IPS-18a (cell line): ENCODE measurements around the gene RADIL.
"Not testable (repeated sequence)": the region's sequence is repeated elsewhere in the genome, so short reads cannot be mapped to it uniquely, and the experiment has no call there.

ENCODE experiments used
- H3K27ac ChIP-seq: one replicate; pipeline ENCODE4 v1.5.1; 2013; ENCODE audit warnings: low read length
- H3K27me3 ChIP-seq: one replicate; pipeline ENCODE4 v1.6.1; 2013; ENCODE audit warnings: mild to moderate bottlenecking, low read length; ENCODE audit not compliant: control insufficient read depth, insufficient read depth
- H3K36me3 ChIP-seq: one replicate; pipeline ENCODE4 v1.6.1; 2013; ENCODE audit warnings: low read depth, low read length; ENCODE audit not compliant: control insufficient read depth
- H3K4me1 ChIP-seq: one replicate; pipeline ENCODE4 v1.6.1; 2013; ENCODE audit warnings: low read depth, low read length; ENCODE audit not compliant: control insufficient read depth
- H3K4me3 ChIP-seq: one replicate; pipeline ENCODE4 v1.5.1; 2013; ENCODE audit warnings: low read length
- H3K9ac ChIP-seq: one replicate; pipeline ENCODE4 v1.6.1; 2013; ENCODE audit warnings: mild to moderate bottlenecking, low read length, moderate library complexity
- H3K9me3 ChIP-seq: one replicate; pipeline ENCODE4 v1.6.1; 2013; ENCODE audit warnings: low read depth, low read length; ENCODE audit not compliant: control insufficient read depth

The RADIL gene

DNA sequence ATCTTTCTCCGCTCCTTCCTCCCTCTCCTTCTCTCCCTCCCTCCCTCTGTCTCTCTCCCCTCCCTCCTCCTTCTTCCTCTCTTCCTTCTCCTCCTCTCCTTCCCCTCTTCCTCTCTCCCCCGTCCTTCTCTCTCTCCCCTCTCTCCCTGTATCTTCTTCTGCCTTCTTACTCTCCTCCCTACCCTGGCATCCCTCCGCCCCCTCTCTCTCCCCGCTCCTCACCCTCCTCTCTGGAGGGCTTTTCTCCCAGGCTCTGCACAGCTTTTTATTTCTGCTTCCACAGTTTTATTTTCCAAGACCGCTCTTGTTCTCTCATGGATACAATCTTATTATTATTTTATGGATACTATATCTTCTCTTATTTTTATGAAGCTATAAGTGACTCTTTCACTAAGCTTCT, 75.5 kb downstream of the RADIL start:
- Histone ChIP-seq H3K36me3 (no peaks in the 10 kb centered on the region), H3K27ac (no peak overlapping the region), H3K27me3 (no peaks in the 10 kb centered on the region), H3K9ac (no peak overlapping the region), H3K4me3 (no peak overlapping the region), H3K9me3 (no peaks in the 10 kb centered on the region), H3K4me1 (no peaks in the 10 kb centered on the region)

DNA sequence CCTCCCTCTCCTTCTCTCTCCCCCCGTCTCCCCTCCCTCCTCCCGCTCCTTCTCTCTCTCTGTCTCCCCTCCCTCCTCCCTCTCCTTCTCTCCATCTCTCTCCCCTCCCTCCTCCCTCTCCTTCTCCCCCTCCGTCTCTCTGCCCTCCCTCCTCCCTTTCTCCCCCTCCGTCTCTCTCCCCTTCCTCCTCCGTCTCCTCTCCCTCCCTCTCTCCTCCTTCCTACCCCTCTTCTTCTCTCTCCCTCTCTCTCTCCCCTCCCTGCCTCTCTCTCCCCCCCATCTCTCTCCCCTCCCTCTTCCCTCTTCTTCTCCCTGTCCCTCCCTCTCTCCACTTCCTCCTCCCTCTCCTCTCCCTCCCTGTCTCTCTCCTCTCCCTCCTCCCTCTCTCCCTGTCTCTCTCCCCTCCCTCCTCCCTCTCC, 75.9 kb downstream of the RADIL start:
- Histone ChIP-seq H3K4me1 (no peaks in the 10 kb centered on the region), H3K9ac (no peak overlapping the region), H3K27me3 (no peaks in the 10 kb centered on the region)

DNA sequence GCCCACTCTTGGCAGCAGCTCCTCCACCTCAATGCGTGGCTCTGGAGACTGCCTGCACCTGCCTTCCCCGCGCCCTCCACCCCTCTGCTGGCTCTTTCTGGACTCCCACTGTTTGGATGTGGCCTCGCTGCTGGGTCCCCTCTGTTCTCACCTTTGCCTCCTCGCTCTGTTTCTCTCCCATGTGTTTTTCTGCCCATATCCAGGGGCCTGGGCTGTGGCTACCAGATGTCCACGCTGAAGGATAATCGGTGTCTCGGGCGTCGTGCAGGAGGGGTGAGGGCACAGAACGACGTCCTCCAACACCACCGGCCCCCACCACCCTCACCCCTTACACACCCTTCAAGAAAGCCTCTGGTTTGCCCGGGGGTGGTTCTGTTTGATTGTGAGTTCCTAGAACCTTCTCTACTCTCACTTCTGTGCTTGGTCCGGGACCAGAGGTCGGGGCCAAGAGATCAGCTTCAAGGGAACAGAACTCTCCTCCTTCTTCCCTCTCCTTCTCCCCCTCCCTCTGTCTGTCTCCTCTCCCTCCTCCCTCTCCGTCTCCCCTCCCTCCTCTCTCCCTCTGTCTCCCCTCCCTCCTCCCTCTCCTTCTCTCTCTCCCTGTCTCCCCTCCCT, 76.4 kb downstream of the RADIL start:
- Histone ChIP-seq H3K27ac (no peak overlapping the region), H3K4me3 (no peak overlapping the region), H3K4me1 (no peaks in the 10 kb centered on the region), H3K27me3 (no peaks in the 10 kb centered on the region), H3K9ac (no peak overlapping the region), H3K9me3 (no peaks in the 10 kb centered on the region), H3K36me3 (no peaks in the 10 kb centered on the region)

More for the DNA sequence above, 75.9 kb downstream of the RADIL start:
- Histone ChIP-seq H3K27ac (no peak overlapping the region), H3K36me3 (no peaks in the 10 kb centered on the region), H3K9me3 (no peaks in the 10 kb centered on the region), H3K4me3 (no peak overlapping the region)

DNA sequence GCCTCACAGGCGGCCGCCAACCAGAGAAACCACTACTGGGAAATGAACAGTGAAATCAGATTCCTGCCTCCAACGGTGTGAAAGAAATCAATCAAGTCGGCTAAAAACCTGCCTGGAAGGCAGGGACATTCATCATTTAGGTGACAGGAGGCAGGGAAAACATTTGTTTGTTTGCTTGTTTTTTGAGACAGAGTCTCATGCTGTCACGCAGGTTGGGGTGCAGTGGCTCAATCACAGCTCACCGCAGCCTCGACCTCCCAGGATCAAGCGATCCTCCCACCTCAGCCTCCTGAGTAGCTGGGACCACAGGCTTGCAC, 77.6 kb downstream of the RADIL start:
- Histone ChIP-seq H3K9me3 (no peaks in the 10 kb centered on the region), H3K36me3 (no peaks in the 10 kb centered on the region), H3K27ac (no peak overlapping the region), H3K27me3 (no peaks in the 10 kb centered on the region), H3K9ac (no peak overlapping the region), H3K4me1 (no peaks in the 10 kb centered on the region), H3K4me3 (no peak overlapping the region)

DNA sequence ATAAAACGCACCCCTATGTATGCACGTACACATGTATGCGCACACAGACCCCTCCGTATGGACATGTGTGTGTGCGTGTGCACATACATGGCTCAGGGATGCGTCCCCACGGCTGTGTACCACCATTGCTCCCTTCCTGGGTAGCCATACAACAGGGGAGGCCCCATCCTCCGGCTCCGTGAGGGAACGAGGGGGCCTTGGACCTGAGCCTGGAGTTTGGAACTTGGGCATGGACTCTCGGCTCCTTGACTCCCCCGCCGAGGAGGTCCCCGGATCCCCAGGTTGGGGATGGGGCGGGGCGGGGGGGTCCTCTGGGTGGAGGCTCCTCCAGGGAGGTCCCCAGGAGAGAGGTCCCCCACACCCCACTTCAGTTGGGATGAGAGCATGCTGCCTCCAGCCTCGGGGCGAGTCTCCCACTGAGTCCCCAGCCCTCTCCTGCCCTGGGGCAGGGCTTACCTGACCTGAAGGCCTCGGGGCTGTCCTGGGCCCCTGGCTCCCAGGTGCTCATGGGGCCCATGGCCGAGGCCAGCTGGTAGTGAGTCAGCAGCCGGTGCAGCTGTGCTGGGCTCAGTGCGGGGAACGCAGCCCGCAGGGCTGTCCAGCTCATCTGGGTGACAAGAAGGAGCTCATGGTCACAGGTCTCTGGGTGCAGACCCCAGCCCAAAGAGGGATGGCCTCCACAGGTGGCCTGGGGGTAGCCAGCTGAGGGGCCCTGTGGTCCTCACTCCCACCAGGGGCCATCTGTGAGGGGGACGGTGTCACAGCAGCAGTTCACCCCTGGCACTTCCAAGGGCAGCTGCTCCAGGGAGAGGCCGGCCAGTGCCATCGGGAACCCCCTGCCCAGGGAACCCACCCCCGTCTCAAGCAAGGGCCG, 78.2 kb downstream of the RADIL start:
- H3K4me3 ChIP-seq = no peak overlapping the region
- no peaks in the 10 kb centered on the region for H3K36me3 ChIP-seq
- no peak overlapping the region for H3K9ac ChIP-seq
- no peaks in the 10 kb centered on the region for H3K4me1 ChIP-seq
- H3K27ac ChIP-seq = no peak overlapping the region
- no peaks in the 10 kb centered on the region for H3K9me3 ChIP-seq
- no peaks in the 10 kb centered on the region for H3K27me3 ChIP-seq

DNA sequence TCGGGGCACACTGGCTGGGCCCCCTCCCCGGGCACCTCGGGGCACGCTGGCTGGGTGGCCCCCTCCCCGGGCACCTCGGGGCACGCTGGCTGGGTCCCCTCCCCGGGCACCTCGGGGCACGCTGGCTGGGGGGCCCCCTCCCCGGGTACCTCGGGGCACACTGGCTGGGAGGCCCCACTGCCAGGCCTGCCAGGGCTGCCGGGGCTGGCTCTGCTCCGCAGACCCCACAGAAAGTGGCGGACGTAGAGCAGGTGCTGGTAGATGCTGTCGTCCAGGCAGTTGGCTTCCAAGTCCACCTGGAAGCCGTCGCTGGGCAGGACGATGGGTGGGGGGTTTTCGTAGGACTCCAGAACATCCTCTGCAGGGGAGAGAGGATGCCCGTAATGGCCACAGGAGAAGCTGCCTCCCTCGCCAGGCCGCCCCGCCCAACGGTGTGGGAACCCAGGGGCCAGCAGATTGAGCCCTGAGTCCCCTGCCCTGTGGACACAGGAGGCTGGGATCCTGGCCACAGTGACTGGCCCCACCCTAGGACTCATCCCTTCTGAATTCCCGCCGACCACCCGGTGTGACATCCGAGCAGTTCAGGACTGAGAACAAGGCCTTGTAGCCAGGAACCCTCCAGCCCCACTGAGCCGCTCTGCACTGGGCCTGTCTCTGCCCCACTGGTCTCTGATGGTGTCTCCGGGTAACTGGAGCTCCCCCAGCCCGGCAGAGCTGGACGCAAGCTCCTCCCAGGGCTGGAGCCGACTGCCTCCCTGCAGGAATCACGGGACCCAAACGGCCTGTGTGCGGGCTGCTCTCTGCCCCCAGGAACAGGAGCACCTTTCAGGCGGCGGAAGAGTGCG, 79.9 kb downstream of the RADIL start:
- H3K27ac ChIP-seq = no peak overlapping the region
- no peaks in the 10 kb centered on the region for H3K9me3 ChIP-seq
- no peaks in the 10 kb centered on the region for H3K36me3 ChIP-seq
- no peak overlapping the region for H3K4me3 ChIP-seq
- no peak overlapping the region for H3K9ac ChIP-seq
- no peaks in the 10 kb centered on the region for H3K4me1 ChIP-seq
- no peaks in the 10 kb centered on the region for H3K27me3 ChIP-seq

DNA sequence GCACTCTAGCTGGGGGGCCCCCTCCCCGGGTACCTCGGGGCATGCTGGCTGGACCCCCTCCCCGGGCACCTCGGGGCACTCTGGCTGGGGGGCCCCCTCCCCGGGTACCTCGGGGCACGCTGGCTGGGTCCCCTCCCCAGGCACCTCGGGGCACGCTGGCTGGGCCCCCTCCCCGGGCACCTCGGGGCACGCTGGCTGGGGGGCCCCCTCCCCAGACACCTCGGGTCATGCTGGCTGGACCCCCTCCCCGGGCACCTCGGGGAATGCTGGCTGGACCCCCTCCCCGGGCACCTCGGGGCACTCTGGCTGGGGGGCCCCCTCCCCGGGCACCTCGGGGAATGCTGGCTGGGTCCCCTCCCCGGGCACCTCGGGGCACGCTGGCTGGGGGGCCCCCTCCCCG, 80.9 kb downstream of the RADIL start:
- not testable (repeated sequence) for H3K27me3 ChIP-seq, H3K9me3 ChIP-seq, H3K9ac ChIP-seq, H3K27ac ChIP-seq, H3K4me1 ChIP-seq, H3K4me3 ChIP-seq, H3K36me3 ChIP-seq

DNA sequence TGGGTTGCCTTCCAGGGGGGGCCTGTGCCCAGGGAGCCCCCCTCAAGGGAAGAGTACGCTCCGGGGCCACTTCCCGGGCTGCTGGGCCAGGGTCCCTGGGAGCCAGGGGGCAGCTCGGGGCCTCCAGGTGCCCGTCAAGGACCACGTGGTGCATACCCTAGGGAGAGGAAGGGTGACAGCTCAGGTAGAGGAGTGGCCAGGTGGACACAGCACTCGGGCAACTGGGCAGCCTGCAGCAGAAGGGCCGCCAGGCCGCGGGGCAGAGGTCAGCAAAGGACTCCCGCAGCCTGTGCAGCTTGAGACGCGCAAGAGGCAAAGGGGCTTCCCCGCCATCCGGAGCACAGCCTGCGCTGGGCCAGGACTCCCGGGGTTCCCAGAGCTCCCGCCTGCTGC, 81.7 kb downstream of the RADIL start:
- no peaks in the 10 kb centered on the region for H3K36me3 ChIP-seq
- no peaks in the 10 kb centered on the region for H3K9me3 ChIP-seq
- H3K4me3 ChIP-seq = no peak overlapping the region
- H3K4me1 ChIP-seq = no peaks in the 10 kb centered on the region
- H3K27me3 ChIP-seq = no peaks in the 10 kb centered on the region
- H3K27ac ChIP-seq = no peak overlapping the region
- H3K9ac ChIP-seq = no peak overlapping the region

DNA sequence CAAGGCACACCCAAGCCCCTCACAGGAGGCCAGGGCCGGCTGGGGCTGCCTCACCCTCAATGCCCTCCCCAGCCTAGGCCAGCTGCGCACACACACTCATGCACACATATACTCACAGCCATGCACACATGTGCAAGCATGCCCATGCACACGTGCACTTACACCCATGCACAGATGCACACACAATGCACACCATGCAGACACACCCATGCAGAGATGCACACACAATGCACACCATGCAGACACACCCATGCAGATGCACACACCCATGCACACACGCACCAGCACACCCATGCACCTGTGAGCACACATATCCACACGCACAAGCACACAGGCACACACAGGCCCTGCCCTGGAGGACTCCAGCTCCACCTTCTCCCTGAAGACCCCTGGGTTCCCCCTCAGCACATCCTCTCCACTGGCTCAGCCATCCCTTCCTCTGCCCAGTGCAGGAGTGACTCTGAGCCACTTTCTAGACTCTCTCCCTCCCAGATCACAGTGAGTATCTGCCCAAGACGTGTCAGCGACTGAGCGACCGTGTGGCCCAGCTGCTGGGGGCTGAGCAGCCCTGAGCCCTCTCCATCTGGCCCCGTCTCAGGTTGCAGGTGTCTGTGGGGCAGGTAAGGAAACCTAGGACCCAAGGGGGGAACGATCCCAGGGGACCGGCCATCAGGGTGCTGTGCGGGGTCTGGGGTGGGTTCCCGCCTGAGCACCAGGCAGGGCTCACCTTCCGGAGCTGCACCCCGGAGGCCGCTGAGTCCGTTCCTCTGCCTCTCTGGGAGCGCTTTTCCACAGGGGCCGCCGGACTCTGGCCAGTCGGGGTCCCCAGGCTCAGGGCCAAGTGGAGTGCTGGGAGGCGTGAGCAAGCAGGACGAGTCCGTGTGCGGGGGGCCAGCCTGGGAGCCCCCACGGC, 82.3 kb downstream of the RADIL start:
- H3K4me3 ChIP-seq = no peak overlapping the region
- H3K9me3 ChIP-seq = no peaks in the 10 kb centered on the region
- H3K4me1 ChIP-seq = no peaks in the 10 kb centered on the region
- H3K27ac ChIP-seq = no peak overlapping the region
- H3K27me3 ChIP-seq = no peaks in the 10 kb centered on the region
- no peak overlapping the region for H3K9ac ChIP-seq
- no peaks in the 10 kb centered on the region for H3K36me3 ChIP-seq

DNA sequence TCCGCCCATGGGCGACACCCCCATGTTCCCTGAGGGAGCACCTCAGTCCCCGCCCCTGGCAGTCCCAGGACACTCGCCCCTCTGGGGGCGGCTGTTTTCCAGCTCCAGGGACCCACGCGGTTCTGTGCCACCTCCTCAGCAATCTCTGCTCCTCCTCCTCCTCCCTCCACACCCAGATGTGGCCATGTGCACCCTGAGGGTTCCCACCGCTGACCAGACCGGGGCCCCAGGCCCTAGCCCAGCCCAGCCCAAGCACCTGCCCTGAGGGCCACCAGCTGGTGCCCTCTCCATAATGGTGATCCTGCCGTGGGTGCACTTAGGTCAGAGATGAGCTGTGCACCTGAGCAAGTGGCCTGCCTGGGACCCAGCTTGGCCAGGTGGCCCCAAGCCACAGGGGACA, 83.0 kb downstream of the RADIL start:
- no peaks in the 10 kb centered on the region for H3K27me3 ChIP-seq
- H3K9me3 ChIP-seq = no peaks in the 10 kb centered on the region
- H3K9ac ChIP-seq = no peak overlapping the region
- no peaks in the 10 kb centered on the region for H3K4me1 ChIP-seq
- no peak overlapping the region for H3K27ac ChIP-seq
- H3K4me3 ChIP-seq = no peak overlapping the region
- no peaks in the 10 kb centered on the region for H3K36me3 ChIP-seq
